SK-N-MC (cell line): ENCODE measurements around the gene NDUFAF2.

ENCODE experiments used
- EZH2 ChIP-seq: fragments of 200-600 bp; sonication (generic); IDR thresholded peaks from one replicate; pipeline ENCODE4 v1.6.1; 2017; ENCODE audit warnings: antibody characterized with exemption
- POLR2AphosphoS5 ChIP-seq: IDR thresholded peaks from 2 replicates; pipeline ENCODE4 v1.6.1; 2012; ENCODE audit warnings: mild to moderate bottlenecking, low read depth, low read length, borderline replicate concordance

- TF ChIP-seq POLR2AphosphoS5 (no peak), EZH2 (no peak)
These were observed 27.2 kb downstream of the NDUFAF2 start for GRCh38 chr5:60972231-60972630.
